GM19193 (cell line): ENCODE data around the gene RBM18.

Source experiments
- POLR2A ChIP-seq: IDR thresholded peaks from 4 replicates; pipeline ENCODE4 v1.6.1; 2011; ENCODE audit not compliant: insufficient read depth, insufficient read length; ENCODE audit errors: extremely low read depth

RBM18 gene

DNA sequence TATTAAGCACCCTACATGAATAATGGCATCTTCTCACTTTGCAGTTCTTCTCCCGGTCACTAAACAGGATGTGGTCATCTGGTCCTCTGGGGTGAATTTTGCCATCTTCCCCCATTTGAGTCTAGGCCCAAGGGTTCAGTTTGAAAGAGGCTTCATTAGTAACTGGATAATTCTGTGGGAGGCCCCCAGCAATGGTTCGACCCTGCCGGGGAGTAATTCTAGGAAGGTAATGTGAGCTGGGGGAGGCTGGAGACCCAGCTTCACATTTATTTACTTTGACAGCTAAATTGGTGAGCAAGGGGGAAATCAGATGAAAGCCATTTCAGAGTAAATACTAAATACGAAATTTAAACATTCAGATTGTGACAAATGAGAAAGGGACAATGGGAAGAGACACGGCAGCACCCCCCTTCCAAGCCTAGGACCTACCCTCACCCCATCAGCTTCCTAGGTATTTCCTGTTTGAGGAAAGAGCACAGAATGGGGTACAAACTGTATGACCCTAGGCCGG lies 31.8 kb downstream of the RBM18 start:
- TF ChIP-seq POLR2A, result no peak

DNA sequence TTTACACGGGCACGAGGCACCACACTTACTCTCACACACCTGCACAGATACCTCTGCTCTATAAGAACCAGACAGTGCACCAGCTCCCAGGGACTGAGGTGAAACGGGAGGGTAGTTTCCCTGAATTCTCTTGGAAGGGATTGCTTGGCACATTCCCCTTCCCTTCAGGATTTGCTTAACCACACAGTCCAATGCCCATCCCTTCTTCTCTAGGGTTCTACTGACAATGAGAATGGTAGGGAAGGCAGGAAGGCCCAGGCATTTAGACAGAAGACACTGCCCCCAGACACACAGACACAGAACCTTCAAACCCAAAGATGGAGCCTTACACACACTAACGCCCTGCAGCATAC lies 35.2 kb downstream of the RBM18 start:
- no peak for TF ChIP-seq POLR2A

DNA sequence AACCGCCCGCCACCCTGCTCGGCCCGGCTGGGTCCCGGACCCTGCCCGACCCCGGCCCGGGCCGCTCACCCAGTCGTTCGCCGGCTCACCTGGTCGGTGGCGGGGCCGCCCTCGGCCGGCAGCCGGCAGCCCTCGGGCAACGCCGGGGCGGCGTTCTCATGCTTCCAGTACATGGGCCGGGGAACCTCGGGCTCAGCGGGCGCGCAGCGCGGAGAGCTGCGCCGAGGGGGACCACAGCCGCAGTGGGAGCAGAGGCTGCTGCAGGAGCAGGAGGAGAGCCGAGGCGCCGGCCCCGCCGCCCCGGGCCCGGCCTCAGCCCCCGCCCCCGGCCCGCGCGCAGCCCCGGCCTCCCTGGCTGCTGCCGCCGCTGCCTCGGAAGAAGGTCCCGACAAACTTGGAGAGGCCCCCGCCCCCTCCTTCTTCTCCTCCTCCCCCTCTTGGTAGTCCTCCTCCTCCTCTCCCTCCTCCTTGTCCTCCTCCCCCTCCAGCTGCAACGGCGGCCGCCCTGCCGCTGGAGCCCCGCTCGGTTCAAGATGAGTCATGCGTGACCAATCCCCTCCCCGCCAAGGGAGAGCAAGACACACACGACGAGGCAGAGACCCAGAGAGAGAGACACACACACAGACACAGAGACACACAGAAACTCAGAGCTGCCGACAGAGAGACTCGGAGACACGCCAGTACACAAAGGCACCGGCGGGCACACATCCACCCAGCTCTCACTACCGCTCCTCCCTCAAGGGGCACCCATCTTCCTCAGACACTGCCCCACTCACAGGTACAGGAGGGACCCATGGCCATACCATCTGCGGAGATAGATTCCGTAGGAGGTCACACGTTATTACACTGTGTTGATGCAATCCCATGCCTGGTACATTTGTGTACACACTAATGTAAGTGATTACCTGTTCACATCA lies 35.8 kb downstream of the RBM18 start, which contains the start of gene LHX6:
LHX6 (minus strand) TSS at position 390 of the 917 bp plus-strand sequence; CDS start at position 173, 217 bp downstream.
- no peak for TF ChIP-seq POLR2A

DNA sequence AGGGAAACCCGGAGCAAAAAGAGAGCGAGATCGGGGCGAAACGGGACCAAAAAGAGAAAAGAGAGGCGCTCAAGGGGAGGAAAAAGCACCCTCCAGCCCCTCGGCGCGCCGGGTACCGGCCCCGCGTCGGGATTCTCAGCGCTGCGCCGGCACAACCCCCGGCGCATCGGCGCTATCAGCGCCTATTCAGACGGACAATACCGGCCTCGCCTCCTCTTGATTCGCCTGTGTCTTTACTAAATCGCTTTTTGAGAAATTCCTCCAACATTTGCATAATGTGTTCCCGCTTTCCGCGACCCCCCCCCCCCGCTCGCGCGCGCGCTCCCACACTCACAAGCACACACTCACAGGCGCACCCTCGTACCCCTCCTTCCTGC lies 36.5 kb downstream of the RBM18 start:
- no peak for TF ChIP-seq POLR2A

DNA sequence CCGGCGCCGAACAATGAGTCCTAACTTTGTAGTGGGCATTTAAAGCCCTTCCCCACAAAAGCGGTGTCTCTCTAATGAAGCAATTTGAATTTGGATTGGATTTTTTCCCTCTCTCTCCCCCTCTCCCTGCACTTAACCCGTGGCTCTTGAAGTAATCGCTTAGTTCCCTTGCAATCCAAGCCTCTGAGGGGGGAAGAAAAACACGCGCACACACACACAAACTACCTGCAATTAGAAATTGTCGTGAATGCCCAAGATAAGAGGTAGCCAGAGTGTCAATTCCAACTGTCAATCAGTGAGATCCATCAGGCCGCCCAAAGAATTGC lies 37.1 kb downstream of the RBM18 start:
- TF ChIP-seq POLR2A, result no peak

DNA sequence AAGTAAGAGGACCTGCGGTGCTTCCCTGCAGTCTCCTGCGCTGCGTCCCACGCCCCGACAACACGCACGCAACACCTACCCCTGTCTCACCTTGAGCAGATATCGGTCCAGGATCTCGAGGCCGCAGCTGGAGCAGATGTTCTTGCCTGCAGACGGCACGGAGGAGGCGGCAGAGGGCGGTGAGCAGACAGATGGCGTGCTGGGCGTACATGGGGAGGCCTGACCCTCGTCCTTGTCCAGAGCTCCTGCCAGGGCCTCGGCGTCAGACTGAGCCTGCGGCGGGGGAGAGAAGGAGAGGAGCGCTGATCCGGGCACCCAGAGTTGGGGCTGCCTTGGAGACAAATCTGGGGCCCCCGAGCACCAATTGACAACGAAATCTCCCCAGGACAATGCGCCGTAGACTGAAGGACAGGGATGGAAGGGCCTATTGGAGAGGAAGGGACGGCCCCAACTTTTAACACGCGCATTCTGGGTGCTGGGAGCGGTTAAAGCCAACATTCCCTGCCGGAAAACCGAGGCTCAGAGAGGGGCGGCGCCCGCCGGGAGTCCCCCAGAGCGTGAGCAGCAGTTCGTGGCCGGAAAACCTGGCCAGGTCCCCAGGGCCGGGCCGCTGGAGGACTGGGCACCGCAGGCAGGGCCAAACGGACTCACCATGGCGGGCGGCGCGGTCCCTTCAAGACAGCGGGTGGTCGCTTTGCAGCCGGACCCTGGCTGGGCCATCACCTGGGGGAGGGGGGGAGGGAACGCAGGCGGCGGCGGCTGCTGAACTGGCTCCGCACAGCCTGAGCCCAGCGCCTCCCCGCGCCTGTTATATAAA lies 37.7 kb downstream of the RBM18 start:
- TF ChIP-seq POLR2A, result no peak

DNA sequence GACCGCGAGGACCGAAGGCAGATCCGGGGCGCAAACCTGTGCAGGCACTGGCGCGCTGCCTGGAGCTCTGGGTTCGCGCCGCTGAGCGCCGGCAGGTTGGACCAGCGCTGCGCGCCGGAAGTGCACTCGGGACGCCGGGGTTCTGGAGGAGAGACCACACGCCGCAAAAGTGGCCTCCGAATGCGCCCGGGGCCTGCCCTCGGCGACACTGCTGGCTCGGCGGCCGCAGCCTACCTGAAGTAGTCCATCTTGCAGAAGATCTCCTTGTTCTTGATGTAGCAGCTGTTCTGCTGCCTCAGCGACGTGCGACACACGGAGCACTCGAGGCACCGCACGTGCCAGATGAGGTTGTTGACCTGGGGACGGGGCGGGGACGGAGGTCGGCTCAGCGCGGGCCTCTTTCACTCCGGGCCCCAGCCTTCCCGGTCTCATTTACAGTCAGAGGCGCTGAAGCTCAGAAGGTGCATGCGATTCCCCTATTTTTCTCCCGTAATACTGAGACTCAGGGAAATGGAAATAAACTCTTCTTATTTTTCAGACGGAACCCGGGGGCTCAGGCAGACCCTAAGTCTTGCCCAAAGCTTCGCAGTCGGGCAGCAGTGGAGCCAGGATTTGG lies 38.4 kb downstream of the RBM18 start:
- TF ChIP-seq POLR2A, result no peak

DNA sequence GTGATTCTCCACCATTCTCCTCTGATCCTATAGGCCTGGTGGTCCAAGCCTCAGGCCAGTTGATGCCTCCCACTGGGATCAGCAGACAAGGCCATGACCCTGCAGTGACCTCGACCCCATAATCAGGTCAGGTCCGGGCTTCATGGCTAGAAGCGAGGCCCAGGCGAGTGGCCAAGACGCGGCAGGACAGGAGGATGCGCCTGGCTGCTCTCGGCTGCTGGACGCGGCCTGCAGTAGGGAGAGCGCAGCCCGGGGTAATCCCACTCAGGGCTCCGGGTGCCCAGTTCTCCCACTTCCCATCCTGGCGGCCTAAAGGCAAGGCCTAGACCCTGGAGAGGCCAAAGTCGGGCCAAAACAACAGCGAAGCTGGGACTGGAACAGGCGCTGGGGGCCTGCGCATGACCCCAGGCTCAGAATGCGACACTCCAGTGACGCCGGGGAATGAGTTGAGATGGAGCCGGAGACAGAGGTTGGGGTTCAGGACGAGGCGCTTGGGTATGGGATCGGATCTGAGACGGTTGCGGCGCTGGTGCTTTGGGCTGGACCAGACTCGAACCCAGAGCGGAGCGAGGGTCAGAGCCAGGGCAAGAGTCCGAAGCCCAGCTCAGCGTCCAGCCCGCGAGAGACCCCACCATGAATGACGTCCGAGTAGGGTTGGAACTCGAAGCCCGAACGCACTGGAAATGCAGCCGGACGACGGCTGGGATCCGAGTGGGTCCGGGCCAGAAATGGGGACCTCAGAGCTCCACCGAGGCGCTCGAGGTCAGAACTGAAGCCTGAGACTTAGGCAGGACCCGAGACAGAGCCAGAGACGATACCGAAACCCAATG lies 39.1 kb downstream of the RBM18 start:
- no peak for TF ChIP-seq POLR2A

DNA sequence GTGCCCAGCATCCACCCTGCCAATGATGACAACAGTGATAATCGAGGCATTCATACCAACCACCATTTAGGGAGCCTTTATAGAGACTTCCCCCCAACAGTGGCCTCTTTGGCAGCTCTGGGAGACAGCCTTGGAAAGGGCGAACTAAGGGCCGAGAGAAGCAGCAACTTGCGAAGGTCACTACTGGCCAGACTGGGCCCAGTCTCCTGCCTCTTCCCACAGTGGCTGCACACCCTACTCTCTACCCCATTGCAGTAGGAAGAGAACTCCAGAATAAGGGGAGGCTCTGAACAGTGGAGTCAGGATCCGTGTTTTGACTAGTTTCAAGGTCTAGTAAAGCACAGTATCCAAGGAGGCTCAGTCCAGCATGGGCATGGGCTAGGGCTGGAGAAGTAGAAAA lies 41.2 kb downstream of the RBM18 start:
- no peak for TF ChIP-seq POLR2A

DNA sequence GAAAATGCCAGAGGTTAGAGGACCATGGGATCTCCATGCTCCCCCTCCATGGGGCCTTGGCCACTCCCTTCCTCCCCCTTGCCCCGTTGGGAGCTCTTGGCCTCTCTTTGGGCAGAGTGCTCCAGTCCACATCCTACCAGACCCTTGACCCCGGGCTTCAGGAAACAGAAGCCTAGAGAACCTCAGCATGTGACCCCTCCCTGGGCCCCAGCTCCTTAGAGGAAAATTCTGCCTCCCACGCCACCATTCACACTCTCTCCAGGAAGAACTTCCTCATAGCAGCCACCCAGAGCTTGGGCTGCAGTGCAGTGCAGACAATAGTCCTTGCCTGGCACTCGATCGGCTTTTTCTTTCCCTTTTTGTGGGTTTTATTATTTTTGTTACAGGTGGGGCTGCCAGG lies 41.8 kb downstream of the RBM18 start:
- TF ChIP-seq POLR2A, result no peak

DNA sequence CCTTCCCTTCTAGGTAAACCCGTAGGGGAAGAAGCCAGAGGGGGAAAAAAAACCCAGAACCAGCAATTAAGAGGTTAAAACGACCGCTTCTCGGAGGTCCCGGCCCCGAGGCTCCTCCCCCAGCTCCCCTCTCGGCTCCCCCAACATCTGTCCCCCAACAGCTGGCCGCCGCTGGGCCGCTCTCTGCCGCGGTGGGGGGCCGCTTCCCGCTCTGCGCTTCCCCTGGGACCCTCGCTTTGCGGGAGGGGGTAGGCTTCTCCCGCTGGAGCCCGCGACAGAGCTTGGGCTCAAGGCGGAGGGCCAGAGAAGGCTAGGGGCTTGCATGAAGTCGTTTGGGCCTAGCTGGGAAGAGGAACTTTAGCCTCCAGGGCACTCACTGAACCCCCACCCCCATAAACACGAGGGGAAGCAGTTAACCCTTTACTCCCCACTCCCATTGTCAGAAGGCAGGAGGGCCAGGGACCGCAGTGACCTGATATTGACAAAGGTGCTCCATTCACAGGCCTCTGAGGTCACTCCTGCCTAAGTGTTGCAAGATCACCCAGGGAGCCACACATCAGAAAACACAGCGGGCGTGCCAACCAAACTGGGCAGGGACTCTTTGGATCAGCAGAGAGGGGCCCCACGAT lies 43.3 kb downstream of the RBM18 start:
- no peak for TF ChIP-seq POLR2A

DNA sequence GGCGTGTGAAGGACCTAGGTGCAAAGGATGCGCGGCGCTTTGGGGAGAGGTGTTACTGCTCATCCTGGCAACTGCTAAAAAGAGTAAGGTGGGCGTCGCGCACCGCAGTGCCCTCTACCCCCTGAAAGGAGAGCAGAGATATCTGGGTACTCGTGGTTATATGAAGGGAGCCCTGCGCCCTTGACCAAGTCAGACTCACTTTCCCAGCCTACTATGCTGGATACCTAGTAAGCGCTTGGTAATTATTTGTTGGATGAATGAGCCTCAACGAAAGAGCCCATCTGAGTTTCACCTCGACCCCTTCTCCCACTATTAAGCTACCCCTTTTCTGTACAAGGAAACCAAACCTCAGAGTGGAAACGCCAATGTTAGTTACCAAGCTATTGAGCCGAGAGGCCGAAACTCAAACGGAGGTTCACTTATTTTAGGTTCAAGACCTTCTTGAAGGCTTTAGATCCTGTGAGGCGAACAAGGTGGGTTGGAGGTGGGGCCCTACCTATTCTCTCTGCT lies 43.9 kb downstream of the RBM18 start:
- no peak for TF ChIP-seq POLR2A

DNA sequence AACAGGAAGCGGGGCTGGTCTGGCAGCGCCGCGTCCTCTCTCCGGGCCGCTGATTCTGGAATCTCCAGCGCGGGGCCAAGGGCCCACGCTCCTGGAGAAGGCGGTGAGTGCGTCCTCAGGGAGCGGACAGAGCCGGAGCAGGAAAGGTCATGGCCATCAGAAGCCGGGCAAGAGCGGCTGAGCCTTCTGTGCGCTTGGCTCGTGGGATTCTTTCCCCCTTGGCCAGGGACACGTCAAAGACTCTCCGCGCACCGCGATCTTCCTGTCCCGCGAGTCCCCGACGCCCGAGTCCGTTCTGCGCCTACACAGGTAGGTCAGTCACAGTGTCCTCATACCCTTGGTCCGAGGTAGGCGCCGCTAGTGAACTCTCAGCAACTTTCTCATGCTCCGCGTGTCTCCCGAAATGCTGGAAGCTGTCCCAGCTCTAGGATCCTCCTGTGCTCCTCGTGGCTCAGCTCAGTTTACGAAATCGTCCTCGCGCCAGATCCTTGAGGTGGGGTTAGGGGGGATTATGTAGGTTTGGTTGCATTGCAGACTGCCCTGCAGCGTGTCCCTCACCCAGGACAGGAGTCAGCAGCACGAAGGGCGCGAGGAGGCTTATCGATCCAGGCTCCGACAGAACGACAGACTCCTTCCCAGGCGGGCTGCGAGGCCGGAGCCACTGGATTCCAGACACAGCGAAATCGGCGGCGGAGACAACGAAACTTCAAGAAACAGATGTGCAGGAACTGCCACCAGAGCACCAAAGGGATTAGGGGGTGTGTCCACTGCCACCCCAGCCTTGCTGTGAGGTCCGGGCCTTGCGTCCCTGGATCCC lies 44.6 kb downstream of the RBM18 start:
- no peak for TF ChIP-seq POLR2A
